MM.1S (cell line): Measurements from ENCODE around the gene ACTN1.

Source experiments
- CTCF ChIP-seq: fragments of 300-600 bp; sonication (generic); IDR thresholded peaks from 2 replicates; pipeline ENCODE4 v1.5.1; 2016; ENCODE audit warnings: antibody characterized with exemption, low read length, mixed read lengths
- EZH2phosphoT487 ChIP-seq: fragments of 300-600 bp; sonication (generic); IDR thresholded peaks from 2 replicates; pipeline ENCODE4 v1.6.1; 2018; ENCODE audit warnings: antibody characterized with exemption, low read length

GRCh38 chr14:68866991-68867533 is 112.0 kb downstream of the ACTN1 start:
- TF ChIP-seq CTCF = no peak
- TF ChIP-seq EZH2phosphoT487 = no peak
